GM23248 (cell line): ENCODE measurements around the gene POLR2M.

Source experiments
- EZH2 ChIP-seq: fragments of 200-600 bp; sonication (generic); IDR thresholded peaks from 2 replicates; pipeline ENCODE4 v1.6.1; 2018; ENCODE audit warnings: antibody characterized with exemption, mild to moderate bottlenecking; ENCODE audit not compliant: insufficient read depth, poor library complexity, severe bottlenecking
- EZH2phosphoT487 ChIP-seq: fragments of 200-600 bp; sonication (generic); IDR thresholded peaks from 2 replicates; pipeline ENCODE4 v1.6.1; 2018; ENCODE audit warnings: antibody characterized with exemption, moderate library complexity, mild to moderate bottlenecking, low read depth; ENCODE audit not compliant: insufficient read depth

GRCh38 chr15:57735431-57735830, 28.9 kb downstream of the POLR2M start:
- TF ChIP-seq EZH2phosphoT487 (no peak), EZH2 (no peak)
